Heart right ventricle (tissue), 16 donors: ENCODE data around the gene ASPRV1. TPM values are rescaled to one million over a fixed set of nuclear protein-coding genes. Genes with fewer than 3 reads are reported as not detected.

Experiments used
- ATAC-seq, 8 donors: fragments of 200-7000 bp; cut with Tn5 transposase; one replicate each; pipeline ENCODE4 v1.9.1; 2020; ENCODE audit warnings: mild to moderate bottlenecking in 8 of 8, moderate library complexity in 8 of 8, moderate number of reproducible peaks in 1 of 8
- DNase-seq, 2 donors: peaks; one replicate each; pipeline ENCODE4 v3.0.0-alpha.2; 2020
- H3K27ac ChIP-seq, 10 donors: fragments of 200-600 bp; sonication (generic) in 2 of 10; one replicate each; pipeline versions ENCODE4 v1.5.0 to v1.8.0; 2020 to 2022; ENCODE audit warnings: mild to moderate bottlenecking in 3 of 10
- H3K27me3 ChIP-seq, 7 donors: fragments of 200-600 bp; one replicate each; pipeline ENCODE4 v1.8.0; 2021 to 2022; ENCODE audit warnings: mild to moderate bottlenecking in 2 of 7
- H3K36me3 ChIP-seq, 9 donors: fragments of 200-600 bp; sonication (generic) in 1 of 9; one replicate each; pipeline versions ENCODE4 v1.5.0 to v1.8.0; 2020 to 2022; ENCODE audit warnings: mild to moderate bottlenecking in 2 of 9
- H3K4me1 ChIP-seq, 9 donors: fragments of 200-600 bp; sonication (generic) in 1 of 9; one replicate each; pipeline versions ENCODE4 v1.5.0 to v1.8.0; 2020 to 2022; ENCODE audit warnings: mild to moderate bottlenecking in 4 of 9
- H3K4me3 ChIP-seq, 10 donors: fragments of 200-600 bp; sonication (generic) in 2 of 10; one replicate each; pipeline versions ENCODE4 v1.5.0 to v1.8.0; 2020 to 2022; ENCODE audit warnings: mild to moderate bottlenecking in 7 of 10, moderate library complexity in 2 of 10
- H3K9me3 ChIP-seq, 11 donors: fragments of 200-600 bp in 10 of 11; sonication (generic) in 2 of 11; one replicate each; pipeline versions ENCODE4 v1.5.0 to v1.8.0; 2013 to 2022; ENCODE audit warnings: mild to moderate bottlenecking in 2 of 11, control low read depth in 1 of 11, moderate library complexity in 1 of 11
- CTCF ChIP-seq, 9 donors: fragments of 200-600 bp; sonication (generic) in 2 of 9; IDR thresholded peaks; one replicate each; pipeline versions ENCODE4 v1.5.0 to v1.8.0; 2021 to 2022; ENCODE audit warnings: antibody characterized with exemption in 9 of 9, mild to moderate bottlenecking in 5 of 9, moderate library complexity in 1 of 9
- WGBS, 2 donors: extraction: QIAGEN DNeasy Blood & Tissue Kit; methylation state at CpG; one replicate each; pipeline ENCODE4 v1.1.7; 2013; ENCODE audit warnings: inconsistent platforms in 1 of 2; 5-methylcytosine and 5-hydroxymethylcytosine counted together
- intact Hi-C, 10 donors: fragments of 100-400 bp; cut with DNase I; formaldehyde crosslinking; loops; one replicate each; pipeline versions ENCODE4 v1.11.1 to v1.14.2; 2022
- polyA plus RNA-seq, 2 donors: library from polyadenylated mRNA; stranded (reverse); fragments of 200-250 nt; gene quantifications; one replicate each; pipeline ENCODE4 v1.2.3, GENCODE V29; 2013
- total RNA-seq, 10 donors: library from RNA; stranded (reverse); fragmentation: NEBNext Ultra II Directional in 3 of 10; extraction: Animal tissue kit (Norgen Biotek cat#: 25700) in 3 of 10; gene quantifications; one replicate each; pipeline versions ENCODE4 v1.2.1 to v1.2.4, GENCODE V29; 2021 to 2023
- donor health status: Arrhythmogenic right ventricular cardiomyopathy.
- donor health status: ischemic (EF 13 %, LVEDD 7.1; RV severe dilation, severe dysfunction).
- donor health status: healthy with polysubstance abuse.
- donor health status: DM: no; HTN: yes; CAD: no.
- donor health status: DM: no; HTN: no; CAD: no.
- donor health status: ischemic (EF 25% LVEDD 6.9; RV normal size, moderate dysfunction).
- donor health status: ischemic (EF 25% LVEDD 5.7; RV mildly dilated, moderate dysfunction).
- donor health status: healthy.
- donor health status: DM: yes; HTN: yes; CAD: no.
- donor health status: Ischemic cardiomyopathy.
- donor health status: ischemic (EF 35%, LVEDD 5.7; RV mildly dilated, moderate dysfunction).
- donor health status: nonischemic (EF 11% LVEDD 7.7; RV severe dilation, severe dysfunction).
- donor health status: DM: yes; HTN: yes; CAD: no.
- donor health status: PGD.
- donor health status: ischemic (EF 29% LVEDD 5.4; RV normal size, mild dysfunction).
- donor health status: nonischemic (EF 23%, LVEDD 6.1; RV moderate dilation, normal function).

The ASPRV1 gene
- total and polyA plus RNA-seq, 12 donors = 0.36 to 1.5 (median 0.94) TPM

- H3K27ac ChIP-seq = no peak overlapping the region
- H3K27me3 ChIP-seq = no peaks in the 10 kb centered on the region
- no peaks in the 10 kb centered on the region for H3K4me1 ChIP-seq
- 94 to 99% methylated on average over 8 of the region's 8 CpGs for WGBS, 2 donors
- intact Hi-C loops = no loop called here
- no peak overlapping the region for H3K4me3 ChIP-seq
- ATAC-seq = no peak
- no peaks in the 10 kb centered on the region for H3K9me3 ChIP-seq
- no peak for TF ChIP-seq CTCF (IDR thresholded peaks at IDR 0.05)
- no peak for DNase-seq
- H3K36me3 ChIP-seq = no peaks in the 10 kb centered on the region
Observed at GRCh38 chr2:69965756-69966445, 4.5 kb upstream of the ASPRV1 start.

- no peak for ATAC-seq
- no peak for DNase-seq
- 90 to 95% methylated on average over 7 of the region's 7 CpGs for WGBS, 2 donors
- no peaks in the 10 kb centered on the region for H3K4me1 ChIP-seq
- no peak overlapping the region for H3K4me3 ChIP-seq
- H3K36me3 ChIP-seq = no peaks in the 10 kb centered on the region
- H3K27ac ChIP-seq = no peak overlapping the region
- no peaks in the 10 kb centered on the region for H3K9me3 ChIP-seq
- intact Hi-C loops = no loop called here
- TF ChIP-seq CTCF (IDR thresholded peaks at IDR 0.05) = no peak
- no peaks in the 10 kb centered on the region for H3K27me3 ChIP-seq
Observed at GRCh38 chr2:69964353-69964841, 3.0 kb upstream of the ASPRV1 start.

- Histone ChIP-seq H3K9me3 (no peaks in the 10 kb centered on the region), H3K27ac (no peak overlapping the region), H3K27me3 (no peaks in the 10 kb centered on the region), H3K4me3 (no peak overlapping the region), H3K36me3 (no peaks in the 10 kb centered on the region), H3K4me1 (no peaks in the 10 kb centered on the region)
- DNase-seq (no peak), ATAC-seq (no peak)
- intact Hi-C loops = no loop called here
- TF ChIP-seq CTCF (IDR thresholded peaks at IDR 0.05) = no peak
- WGBS, 2 donors = 97% methylated on average over 8 of the region's 8 CpGs
Observed at GRCh38 chr2:69962986-69963730, 1.7 kb upstream of the ASPRV1 start.

- intact Hi-C loops = no loop called here
- Histone ChIP-seq H3K4me3 (no peak overlapping the region), H3K9me3 (no peaks in the 10 kb centered on the region), H3K4me1 (no peaks in the 10 kb centered on the region), H3K27me3 (no peaks in the 10 kb centered on the region), H3K27ac (no peak overlapping the region), H3K36me3 (no peaks in the 10 kb centered on the region)
- ATAC-seq (no peak), DNase-seq (no peak)
- 93 to 98% methylated on average over 6 of the region's 6 CpGs for WGBS, 2 donors
- no peak for TF ChIP-seq CTCF (IDR thresholded peaks at IDR 0.05)
Observed at GRCh38 chr2:69960821-69961220, 610 bp downstream of the ASPRV1 start.
